Panc1 (cell line): ENCODE data around the gene FDPS.

ENCODE experiments used
- CTCF ChIP-seq: fragments of 450-650 bp; IDR thresholded peaks from 2 replicates; pipeline ENCODE4 v1.5.1; 2017; ENCODE audit warnings: mild to moderate bottlenecking
- POLR2AphosphoS5 ChIP-seq: IDR thresholded peaks from 2 replicates; pipeline ENCODE4 v1.6.1; 2012; ENCODE audit warnings: mild to moderate bottlenecking, low read depth, low read length, moderate library complexity
- SIN3A ChIP-seq: IDR thresholded peaks from 2 replicates; pipeline ENCODE4 v1.6.1; 2012; ENCODE audit warnings: low read depth, mild to moderate bottlenecking, low read length, moderate library complexity, borderline replicate concordance; ENCODE audit not compliant: insufficient read depth
- TCF7L2 ChIP-seq: IDR thresholded peaks from 2 replicates; pipeline ENCODE4 v1.6.1; 2011; ENCODE audit warnings: mild to moderate bottlenecking, low read depth, low read length, inconsistent platforms
- TF ChIP-seq, protein P1 (sequence below), 2 experiments: IDR thresholded peaks; 2 replicates each; pipeline ENCODE4 v1.6.1; 2011 to 2012; ENCODE audit warnings: low read depth in 2 of 2, control low read depth in 1 of 2, low read length in 1 of 2, mild to moderate bottlenecking in 1 of 2, moderate library complexity in 1 of 2; ENCODE audit not compliant: insufficient read depth in 1 of 2

DNA sequence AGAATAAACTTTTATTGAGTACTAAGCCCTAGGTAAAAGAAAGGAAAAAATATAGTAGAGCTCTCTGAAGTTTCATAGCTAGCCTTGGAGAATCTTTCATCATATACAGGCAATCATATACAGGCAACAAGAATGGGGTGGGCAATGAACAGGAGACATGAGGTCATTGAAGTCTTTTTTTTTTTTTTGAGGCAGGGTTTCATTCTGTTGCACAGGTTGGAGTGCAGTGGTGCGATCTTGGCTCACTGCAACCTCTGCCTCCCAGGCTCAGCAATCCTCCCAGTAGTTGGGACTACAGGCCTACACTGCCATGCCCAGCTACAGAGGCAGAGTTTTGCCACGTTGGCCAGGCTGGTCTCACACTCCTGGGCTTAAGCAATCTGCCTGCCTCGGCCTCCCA lies 34.2 kb downstream of the FDPS start:
- no peak for TF ChIP-seq CTCF
- TF ChIP-seq POLR2AphosphoS5: no peak
- no peak for TF ChIP-seq TCF7L2
- TF ChIP-seq, protein P1, sequence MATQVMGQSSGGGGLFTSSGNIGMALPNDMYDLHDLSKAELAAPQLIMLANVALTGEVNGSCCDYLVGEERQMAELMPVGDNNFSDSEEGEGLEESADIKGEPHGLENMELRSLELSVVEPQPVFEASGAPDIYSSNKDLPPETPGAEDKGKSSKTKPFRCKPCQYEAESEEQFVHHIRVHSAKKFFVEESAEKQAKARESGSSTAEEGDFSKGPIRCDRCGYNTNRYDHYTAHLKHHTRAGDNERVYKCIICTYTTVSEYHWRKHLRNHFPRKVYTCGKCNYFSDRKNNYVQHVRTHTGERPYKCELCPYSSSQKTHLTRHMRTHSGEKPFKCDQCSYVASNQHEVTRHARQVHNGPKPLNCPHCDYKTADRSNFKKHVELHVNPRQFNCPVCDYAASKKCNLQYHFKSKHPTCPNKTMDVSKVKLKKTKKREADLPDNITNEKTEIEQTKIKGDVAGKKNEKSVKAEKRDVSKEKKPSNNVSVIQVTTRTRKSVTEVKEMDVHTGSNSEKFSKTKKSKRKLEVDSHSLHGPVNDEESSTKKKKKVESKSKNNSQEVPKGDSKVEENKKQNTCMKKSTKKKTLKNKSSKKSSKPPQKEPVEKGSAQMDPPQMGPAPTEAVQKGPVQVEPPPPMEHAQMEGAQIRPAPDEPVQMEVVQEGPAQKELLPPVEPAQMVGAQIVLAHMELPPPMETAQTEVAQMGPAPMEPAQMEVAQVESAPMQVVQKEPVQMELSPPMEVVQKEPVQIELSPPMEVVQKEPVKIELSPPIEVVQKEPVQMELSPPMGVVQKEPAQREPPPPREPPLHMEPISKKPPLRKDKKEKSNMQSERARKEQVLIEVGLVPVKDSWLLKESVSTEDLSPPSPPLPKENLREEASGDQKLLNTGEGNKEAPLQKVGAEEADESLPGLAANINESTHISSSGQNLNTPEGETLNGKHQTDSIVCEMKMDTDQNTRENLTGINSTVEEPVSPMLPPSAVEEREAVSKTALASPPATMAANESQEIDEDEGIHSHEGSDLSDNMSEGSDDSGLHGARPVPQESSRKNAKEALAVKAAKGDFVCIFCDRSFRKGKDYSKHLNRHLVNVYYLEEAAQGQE (IDR thresholded peaks at IDR 0.05; ENCODE audit: insufficient read depth in 1 of 2, low read depth in 2 of 2, low read length in 1 of 2): no peak
- no peak for TF ChIP-seq SIN3A
